ENCODE measurements around the gene F2RL3.

Gene F2RL3

DNA sequence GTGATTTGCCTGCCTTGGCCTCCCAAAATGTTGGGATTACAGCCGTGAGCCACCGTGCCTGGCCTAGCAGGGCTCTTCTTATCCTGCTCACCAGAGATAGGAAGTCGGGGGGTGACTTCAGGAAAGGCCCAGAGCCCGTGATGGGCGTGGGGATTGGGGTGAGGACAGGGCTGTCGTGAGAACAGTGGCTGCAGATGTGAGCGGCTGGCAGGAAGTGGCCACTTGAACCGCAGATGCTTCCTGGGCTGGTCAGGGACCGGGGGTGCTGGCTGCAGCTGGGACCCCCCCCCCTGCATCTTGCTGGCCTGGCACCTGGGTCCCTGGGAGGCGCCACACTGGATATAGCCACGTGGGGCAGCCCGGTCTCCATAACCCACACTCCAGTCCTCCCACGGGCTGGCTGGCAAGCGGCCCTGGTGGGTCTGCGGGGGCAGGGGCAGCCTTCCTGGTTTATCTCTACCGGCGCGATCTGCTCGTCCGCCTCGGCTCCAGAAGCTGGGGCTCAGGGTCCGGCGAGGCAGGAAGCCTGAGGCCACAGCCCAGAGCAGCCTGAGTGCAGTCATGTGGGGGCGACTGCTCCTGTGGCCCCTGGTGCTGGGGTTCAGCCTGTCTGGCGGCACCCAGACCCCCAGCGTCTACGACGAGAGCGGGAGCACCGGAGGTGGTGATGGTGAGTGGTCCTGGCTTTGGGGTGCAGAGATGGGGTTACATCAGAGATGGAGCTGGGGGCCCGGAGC is at the start of gene F2RL3:
TSS of gene F2RL3 (plus strand) at position 371 of the 737 bp plus-strand sequence. CDS start at position 562, 191 bp downstream.
- in situ Hi-C loops (cut with MboI; ENCODE audit: low sequenced_read_pairs): no loop called here

- in situ Hi-C loops (cut with MboI; ENCODE audit: low sequenced_read_pairs): no loop called here
Observed at GRCh38 chr19:16841391-16841926, 47.3 kb upstream of the F2RL3 start.

DNA sequence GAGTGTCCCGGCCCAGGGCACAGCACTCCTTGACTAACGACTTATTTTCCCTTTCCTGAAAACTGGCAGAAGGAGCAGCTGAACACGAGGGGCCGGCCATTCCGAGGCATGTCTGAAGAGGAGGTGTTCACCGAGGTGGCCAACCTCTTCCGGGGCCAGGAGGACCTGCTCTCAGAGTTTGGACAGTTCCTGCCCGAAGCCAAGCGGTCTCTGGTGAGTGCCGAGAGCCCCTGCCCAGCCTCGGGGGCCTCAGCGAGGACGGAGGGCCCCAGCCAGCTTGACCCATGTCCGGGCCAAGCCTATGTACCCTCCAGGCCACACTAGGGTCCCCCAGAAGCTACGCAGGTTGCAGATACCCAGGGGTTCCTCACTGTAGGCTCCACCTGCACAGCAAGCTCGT is 41.9 kb upstream of the F2RL3 start:
- in situ Hi-C loops (cut with MboI; ENCODE audit: low sequenced_read_pairs): no loop called here

- in situ Hi-C loops (cut with MboI; ENCODE audit: low sequenced_read_pairs): no loop called here
Observed at GRCh38 chr19:16847430-16847829, 41.4 kb upstream of the F2RL3 start.

DNA sequence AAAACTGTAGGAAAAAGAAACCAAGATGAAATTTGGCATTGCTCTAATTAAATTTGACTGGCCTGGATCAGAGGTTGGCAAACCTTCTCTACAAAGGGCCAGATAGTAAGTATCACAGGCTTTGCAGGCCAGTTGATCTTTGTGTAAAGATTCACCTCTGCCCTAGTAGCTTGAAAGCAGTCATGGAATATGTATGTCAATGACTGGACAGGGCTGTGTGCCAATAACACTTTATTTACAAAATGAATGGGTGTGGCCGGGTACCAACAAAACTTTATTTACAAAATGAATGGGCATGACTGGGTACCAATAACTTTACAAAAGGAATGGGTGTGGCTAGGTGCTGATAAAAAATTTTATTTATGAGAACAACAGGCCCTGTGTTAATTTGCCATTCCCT is 39.6 kb upstream of the F2RL3 start:
- in situ Hi-C loops (cut with MboI; ENCODE audit: low sequenced_read_pairs): no loop called here

DNA sequence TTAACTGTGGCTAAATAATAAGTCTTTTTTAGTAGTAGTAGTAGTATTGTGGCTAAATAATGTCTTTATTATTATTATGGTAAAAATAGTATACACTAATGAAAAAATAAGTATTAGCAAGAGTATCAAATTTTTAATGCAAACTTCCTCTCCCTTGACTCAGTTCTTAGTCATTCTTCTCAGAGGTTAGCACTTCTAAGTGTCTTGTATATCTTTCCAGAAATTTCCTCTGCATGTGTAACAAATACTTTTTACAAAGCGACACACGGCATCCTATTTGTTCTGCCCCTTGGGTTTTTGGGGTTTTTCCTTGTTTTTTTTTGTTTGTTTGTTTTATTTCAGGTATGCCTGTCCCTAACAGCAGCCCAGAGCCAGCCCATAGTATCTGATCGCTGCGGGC is 38.7 kb upstream of the F2RL3 start:
- in situ Hi-C loops (cut with MboI; ENCODE audit: low sequenced_read_pairs): no loop called here

GRCh38 chr19:16851031-16851712 is 37.6 kb upstream of the F2RL3 start:
- in situ Hi-C loops (cut with MboI; ENCODE audit: low sequenced_read_pairs): no loop called here

GRCh38 chr19:16853066-16853465 is 35.7 kb upstream of the F2RL3 start:
- in situ Hi-C loops (cut with MboI; ENCODE audit: low sequenced_read_pairs): no loop called here

- in situ Hi-C loops (cut with MboI; ENCODE audit: low sequenced_read_pairs): no loop called here
Observed at GRCh38 chr19:16856091-16856490, 32.7 kb upstream of the F2RL3 start.

- in situ Hi-C loops (cut with MboI; ENCODE audit: low sequenced_read_pairs): no loop called here
Observed at GRCh38 chr19:16859626-16860025, 29.2 kb upstream of the F2RL3 start.

DNA sequence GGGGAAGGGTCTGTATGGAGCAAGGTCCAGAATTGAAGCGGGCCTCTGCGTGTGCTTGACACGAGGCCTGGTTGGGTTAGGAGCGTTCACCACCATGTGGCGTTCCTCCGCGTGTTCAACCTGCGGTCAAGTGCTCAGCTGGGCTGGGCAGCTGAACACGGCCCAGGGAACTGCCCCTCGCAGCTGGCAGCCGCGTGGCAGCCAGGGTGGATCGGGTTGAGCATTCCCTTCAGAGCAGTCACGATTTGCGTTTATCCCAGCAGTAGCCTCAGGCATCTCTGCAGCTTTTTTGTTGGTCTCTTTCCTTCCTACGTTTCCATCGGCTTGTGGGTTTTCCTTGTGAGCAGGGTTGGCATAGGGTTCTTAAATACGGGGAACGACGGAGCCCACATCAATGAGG is 28.7 kb upstream of the F2RL3 start:
- in situ Hi-C loops (cut with MboI; ENCODE audit: low sequenced_read_pairs): no loop called here

GRCh38 chr19:16861011-16861410 is 27.8 kb upstream of the F2RL3 start:
- in situ Hi-C loops (cut with MboI; ENCODE audit: low sequenced_read_pairs): no loop called here

DNA sequence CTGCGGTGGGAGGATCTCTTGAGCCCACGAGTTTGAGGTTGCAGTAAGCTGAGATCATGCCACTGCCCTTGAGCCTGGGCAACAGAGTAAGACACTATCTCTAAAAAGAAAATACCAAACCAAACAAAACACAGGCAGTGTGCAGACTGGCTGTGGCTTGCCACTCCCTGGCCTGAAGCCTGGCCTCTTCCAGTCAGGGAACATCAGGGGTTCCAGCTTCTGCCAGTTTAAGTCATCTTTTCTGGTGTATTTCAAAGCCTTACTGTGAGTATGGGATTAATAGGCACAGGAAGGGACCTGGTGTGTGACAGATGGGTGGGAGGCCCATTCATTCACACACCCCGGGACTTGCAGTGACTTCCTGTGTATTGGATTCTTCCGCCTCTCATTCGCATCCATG is 27.0 kb upstream of the F2RL3 start:
- in situ Hi-C loops (cut with MboI; ENCODE audit: low sequenced_read_pairs): no loop called here

DNA sequence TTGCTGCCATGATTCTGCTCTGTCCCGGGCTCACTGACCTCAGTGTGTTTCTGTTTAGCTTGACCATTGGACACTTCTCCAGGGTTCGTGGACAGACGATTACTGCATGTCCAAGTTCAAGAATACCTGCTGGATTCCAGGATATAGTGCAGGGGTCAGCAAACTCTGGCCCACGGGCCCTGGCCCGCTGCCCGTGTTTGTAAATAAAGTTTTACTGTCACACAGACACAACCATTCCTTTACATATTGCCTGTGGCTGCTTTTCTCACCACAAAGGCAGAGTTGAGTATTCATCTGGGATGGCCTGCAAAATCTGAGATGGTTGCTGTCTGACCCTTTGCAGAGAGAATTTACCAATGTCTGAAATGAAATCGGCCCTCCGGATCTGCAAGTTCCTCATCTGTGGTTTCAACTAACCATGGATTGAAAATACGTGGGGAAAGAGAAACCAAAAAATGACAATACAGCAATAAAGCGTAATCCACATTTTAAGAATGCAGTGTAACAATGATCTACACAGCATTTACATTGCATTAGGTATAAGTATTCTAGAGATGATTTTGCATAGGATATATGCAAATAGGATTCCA is 25.9 kb upstream of the F2RL3 start:
- in situ Hi-C loops (cut with MboI; ENCODE audit: low sequenced_read_pairs): no loop called here

GRCh38 chr19:16867211-16867610 is 21.6 kb upstream of the F2RL3 start:
- in situ Hi-C loops (cut with MboI; ENCODE audit: low sequenced_read_pairs): no loop called here

- in situ Hi-C loops (cut with MboI; ENCODE audit: low sequenced_read_pairs): no loop called here
Observed at GRCh38 chr19:16868423-16869130, 20.2 kb upstream of the F2RL3 start.

- in situ Hi-C loops (cut with MboI; ENCODE audit: low sequenced_read_pairs): no loop called here
Observed at GRCh38 chr19:16869331-16869972, 19.3 kb upstream of the F2RL3 start.

GRCh38 chr19:16871871-16872270 is 16.9 kb upstream of the F2RL3 start:
- in situ Hi-C loops (cut with MboI; ENCODE audit: low sequenced_read_pairs): no loop called here

DNA sequence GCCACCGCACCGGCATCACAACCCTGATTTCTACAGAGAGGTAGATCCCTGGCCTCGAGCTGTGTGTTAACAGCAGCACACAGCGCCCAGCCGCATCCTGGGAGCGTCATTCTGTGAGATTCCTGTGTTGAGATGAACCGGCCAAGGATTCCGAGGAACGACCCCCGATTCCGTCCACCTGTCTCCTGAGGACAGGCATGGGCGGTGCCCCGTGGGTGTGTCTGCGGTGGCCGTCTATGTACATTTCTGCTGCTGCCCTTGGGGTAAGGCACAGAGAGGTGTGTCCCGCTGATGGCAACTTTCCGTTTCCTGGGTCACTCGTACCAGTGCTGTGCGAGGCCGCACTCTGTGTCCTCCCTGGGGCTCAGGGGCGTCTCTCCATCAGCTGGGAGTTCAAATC is 16.1 kb upstream of the F2RL3 start:
- in situ Hi-C loops (cut with MboI; ENCODE audit: low sequenced_read_pairs): no loop called here

- in situ Hi-C loops (cut with MboI; ENCODE audit: low sequenced_read_pairs): no loop called here
Observed at GRCh38 chr19:16873594-16873993, 15.2 kb upstream of the F2RL3 start.

Data from HL-60/S4 treated with retinoic acid at 250 ng/mL for 4 days and 3 days (cell line).